Keratinocyte (primary cell): ENCODE measurements around the gene OGG1. TPM values are rescaled to one million over a fixed set of nuclear protein-coding genes. Genes with fewer than 3 reads are reported as not detected.

Source experiments
- DNase-seq: peaks from one replicate; pipeline ENCODE4 v3.0.0-alpha.2; 2011; ENCODE audit warnings: low read depth, missing footprints, low spot score
- FAIRE-seq: peaks from 2 replicates; lab custom pipeline; 2011; peaks lifted over from hg19 to GRCh38; lab: Jason Lieb, UNC
- H2AFZ ChIP-seq: 2 replicates; pipeline ENCODE4 v1.6.0; 2012; ENCODE audit warnings: low read length, control low read depth, inconsistent platforms; ENCODE audit not compliant: control insufficient read depth
- H3K27ac ChIP-seq: 2 replicates; pipeline ENCODE4 v1.5.1; 2011; ENCODE audit warnings: low read length; ENCODE audit not compliant: control insufficient read depth, insufficient read depth
- H3K27me3 ChIP-seq: 3 replicates; pipeline ENCODE4 v1.6.0; 2011; ENCODE audit warnings: low read length; ENCODE audit not compliant: control insufficient read depth, insufficient read depth; ENCODE audit errors: extremely low read depth
- H3K36me3 ChIP-seq, 2 experiments: 2 replicates in 1 of 2; 3 replicates in 1 of 2; pipeline ENCODE4 v1.5.1; 2011; ENCODE audit warnings: low read length in 2 of 2, mild to moderate bottlenecking in 1 of 2; ENCODE audit not compliant: control insufficient read depth in 2 of 2, insufficient read depth in 2 of 2; ENCODE audit errors: extremely low read depth in 1 of 2
- H3K4me1 ChIP-seq: 3 replicates; pipeline ENCODE4 v1.5.1; 2011; ENCODE audit warnings: low read length; ENCODE audit not compliant: control insufficient read depth, insufficient read depth; ENCODE audit errors: extremely low read depth
- H3K4me2 ChIP-seq: 3 replicates; pipeline ENCODE4 v1.6.0; 2011; ENCODE audit warnings: low read depth, low read length; ENCODE audit not compliant: control insufficient read depth, insufficient read depth; ENCODE audit errors: extremely low read depth
- H3K4me3 ChIP-seq, 3 experiments: fragments of 200-600 bp in 1 of 3; sonication (generic) in 1 of 3; 2 replicates in 2 of 3; 3 replicates in 1 of 3; pipeline ENCODE4 v1.5.1; 2011 to 2016; ENCODE audit warnings: low read length in 3 of 3, mild to moderate bottlenecking in 3 of 3, control low read depth in 2 of 3, inconsistent platforms in 1 of 3, low read depth in 1 of 3, mixed read lengths in 1 of 3, mixed run types in 1 of 3, moderate library complexity in 1 of 3; ENCODE audit not compliant: control insufficient read depth in 2 of 3, insufficient read depth in 2 of 3; ENCODE audit errors: extremely low read depth in 1 of 3
- H3K79me2 ChIP-seq: 2 replicates; pipeline ENCODE4 v1.6.0; 2012; ENCODE audit warnings: low read length; ENCODE audit not compliant: control insufficient read depth, insufficient read depth
- H3K9ac ChIP-seq: 3 replicates; pipeline ENCODE4 v1.6.0; 2011; ENCODE audit warnings: low read length; ENCODE audit not compliant: control insufficient read depth, insufficient read depth; ENCODE audit errors: extremely low read depth
- H3K9me1 ChIP-seq: 3 replicates; pipeline ENCODE4 v1.6.0; 2011; ENCODE audit warnings: low read length; ENCODE audit not compliant: control insufficient read depth, insufficient read depth; ENCODE audit errors: extremely low read depth
- H3K9me3 ChIP-seq: 2 replicates; pipeline ENCODE4 v1.5.1; 2012; ENCODE audit warnings: low read depth, low read length; ENCODE audit not compliant: control insufficient read depth
- H4K20me1 ChIP-seq: 3 replicates; pipeline ENCODE4 v1.6.0; 2011; ENCODE audit warnings: low read length; ENCODE audit not compliant: control insufficient read depth, insufficient read depth; ENCODE audit errors: extremely low read depth
- EZH2 ChIP-seq: IDR thresholded peaks from one replicate; pipeline ENCODE4 v1.6.1; 2012; ENCODE audit warnings: inconsistent platforms, mild to moderate bottlenecking, low read length, moderate library complexity
- dilution Hi-C: fragments of 300-500 bp; cut with MboI; formaldehyde crosslinking; loops from one replicate; pipeline ENCODE4 v1.7.0; 2020; ENCODE audit warnings: low sequenced_read_pairs; ENCODE audit not compliant: extremely low pct_ligation_motif_present
- polyA plus RNA-seq, 5 experiments: library from polyadenylated mRNA; depleted of rRNA in 3 of 5; stranded (reverse) in 3 of 5; stranded (forward) in 1 of 5; unstranded in 1 of 5; fragments of >200 nt; gene quantifications; 1 replicate in 1 of 5; 2 replicates in 3 of 5; 3 replicates in 1 of 5; pipeline versions ENCODE4 v1.2.1 to v1.2.3, GENCODE V29; 2011 to 2012; ENCODE audit warnings: missing spikeins in 2 of 5, low read depth in 1 of 5, low replicate concordance in 1 of 5
- TF ChIP-seq, protein P1 (sequence below), 3 experiments: IDR thresholded peaks in 1 of 3; conservative IDR thresholded peaks in 1 of 3; optimal IDR thresholded peaks in 1 of 3; 2 replicates in 2 of 3; 3 replicates in 1 of 3; pipeline versions ENCODE3 to v1.5.1; 2011; ENCODE audit warnings: low read length in 3 of 3, mild to moderate bottlenecking in 3 of 3, moderate library complexity in 2 of 3, control low read depth in 1 of 3, inconsistent platforms in 1 of 3; ENCODE audit not compliant: insufficient read depth in 2 of 3; ENCODE audit errors: extremely low read depth in 1 of 3

OGG1 gene
- polyA plus RNA-seq, 1 donor (not counting 4 experiments of a cell fraction or from before 2014, with no cell fraction given): 17.5 TPM

DNA sequence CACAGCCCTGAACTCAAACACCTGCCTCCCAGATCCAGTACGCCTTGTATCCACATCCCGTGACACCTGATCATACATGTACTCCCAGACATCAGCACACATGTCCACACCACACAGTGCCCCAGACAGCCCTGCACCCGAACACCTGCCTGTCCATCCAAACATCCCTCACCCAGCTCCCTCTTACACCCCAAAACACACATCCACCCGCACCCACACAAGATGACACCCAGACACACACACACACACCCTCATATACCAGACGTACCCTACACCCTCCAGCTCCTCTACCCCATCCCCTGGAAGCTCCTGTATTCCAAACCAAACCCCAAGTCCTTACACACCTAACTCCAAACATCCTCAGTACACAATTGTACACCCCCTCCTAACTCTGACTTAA, 19.3 kb downstream of the OGG1 start:
- no peak overlapping the region for H2AFZ ChIP-seq
- dilution Hi-C loops: no loop called here
- no peak for DNase-seq
- H4K20me1 ChIP-seq: no peaks in the 10 kb centered on the region
- peaks cover 5% of the 10 kb centered on the region for H3K27me3 ChIP-seq
- H3K4me1 ChIP-seq: peaks cover 5% of the 10 kb centered on the region
- no peaks in the 10 kb centered on the region for H3K79me2 ChIP-seq
- TF ChIP-seq EZH2: no peak
- TF ChIP-seq, protein P1, sequence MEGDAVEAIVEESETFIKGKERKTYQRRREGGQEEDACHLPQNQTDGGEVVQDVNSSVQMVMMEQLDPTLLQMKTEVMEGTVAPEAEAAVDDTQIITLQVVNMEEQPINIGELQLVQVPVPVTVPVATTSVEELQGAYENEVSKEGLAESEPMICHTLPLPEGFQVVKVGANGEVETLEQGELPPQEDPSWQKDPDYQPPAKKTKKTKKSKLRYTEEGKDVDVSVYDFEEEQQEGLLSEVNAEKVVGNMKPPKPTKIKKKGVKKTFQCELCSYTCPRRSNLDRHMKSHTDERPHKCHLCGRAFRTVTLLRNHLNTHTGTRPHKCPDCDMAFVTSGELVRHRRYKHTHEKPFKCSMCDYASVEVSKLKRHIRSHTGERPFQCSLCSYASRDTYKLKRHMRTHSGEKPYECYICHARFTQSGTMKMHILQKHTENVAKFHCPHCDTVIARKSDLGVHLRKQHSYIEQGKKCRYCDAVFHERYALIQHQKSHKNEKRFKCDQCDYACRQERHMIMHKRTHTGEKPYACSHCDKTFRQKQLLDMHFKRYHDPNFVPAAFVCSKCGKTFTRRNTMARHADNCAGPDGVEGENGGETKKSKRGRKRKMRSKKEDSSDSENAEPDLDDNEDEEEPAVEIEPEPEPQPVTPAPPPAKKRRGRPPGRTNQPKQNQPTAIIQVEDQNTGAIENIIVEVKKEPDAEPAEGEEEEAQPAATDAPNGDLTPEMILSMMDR (optimal IDR thresholded peaks at IDR 0.05 in 1 of 3, IDR thresholded peaks at IDR 0.05 in 1 of 3, conservative IDR thresholded peaks at IDR 0.05 in 1 of 3; ENCODE audit: extremely low read depth in 1 of 3, insufficient read depth in 2 of 3, low read length in 3 of 3): no peak
- no peaks in the 10 kb centered on the region for H3K9me3 ChIP-seq
- H3K4me3 ChIP-seq: peak overlapping the region; percentile 33 to 63 (median 36)
- no peaks in the 10 kb centered on the region for H3K9me1 ChIP-seq
- H3K27ac ChIP-seq: no peak overlapping the region
- H3K9ac ChIP-seq: peak overlapping the region; percentile 29
- peak overlapping the region; percentile 79 for H3K4me2 ChIP-seq
- H3K36me3 ChIP-seq: no peaks in the 10 kb centered on the region
- no peak for FAIRE-seq

DNA sequence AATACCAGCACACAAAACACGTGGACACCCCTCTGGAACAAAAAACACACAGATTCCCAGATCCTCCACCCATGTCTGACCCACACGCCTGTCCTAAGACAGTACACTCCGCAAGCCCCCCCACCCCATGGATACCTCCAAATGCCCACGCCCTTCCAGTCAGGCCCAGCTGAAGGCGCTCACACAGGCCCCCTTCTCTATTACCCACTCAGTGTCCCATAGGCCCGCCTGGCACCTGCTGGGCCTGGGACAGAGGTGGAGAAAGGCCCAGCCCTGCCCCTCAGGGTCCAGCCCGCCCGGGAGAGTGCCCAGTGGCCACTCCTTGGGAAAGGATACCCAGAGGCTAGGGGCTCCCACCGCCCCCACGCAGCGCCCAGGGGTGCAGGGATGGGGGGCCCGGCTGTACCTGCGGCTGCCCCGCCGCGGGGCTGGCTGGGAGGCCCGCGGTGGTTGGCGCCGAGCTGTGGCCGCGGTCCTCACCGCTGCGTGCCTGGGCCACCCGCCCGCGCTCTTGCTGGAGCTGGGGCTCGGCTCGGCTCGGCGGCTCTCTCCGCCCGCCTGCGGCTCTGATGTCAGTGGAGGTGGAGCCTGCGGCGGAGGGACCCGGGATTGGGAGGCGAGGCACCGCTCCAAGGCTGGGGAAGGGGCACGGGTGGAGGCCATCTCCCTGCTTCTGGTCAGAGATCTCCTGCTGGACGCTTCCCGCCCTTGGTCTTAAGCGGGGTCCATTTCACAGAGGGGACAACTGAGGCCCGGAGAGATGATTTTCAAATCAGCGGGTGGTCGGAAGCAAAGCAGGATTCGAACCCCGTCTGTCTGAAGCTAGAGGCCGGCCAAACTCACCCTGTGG, 19.9 kb downstream of the OGG1 start, which contains the start of gene CAMK1:
CAMK1 (minus strand) TSS at position 522 of the 850 bp plus-strand sequence. CDS start 2,198 bp downstream, outside the sequence.
- DNase-seq (no peak), FAIRE-seq (no peak)
- no peak within 1 kb of the TSS for H3K27ac ChIP-seq
- H3K4me1 ChIP-seq: peaks cover 5% of the 10 kb centered on the region
- H3K9me1 ChIP-seq: no peaks in the 10 kb centered on the region
- dilution Hi-C loops: no loop called here
- peak within 1 kb of the TSS; percentile 33 to 63 (median 36) for H3K4me3 ChIP-seq
- TF ChIP-seq EZH2: no peak
- TF ChIP-seq, protein P1 (optimal IDR thresholded peaks at IDR 0.05 in 1 of 3, IDR thresholded peaks at IDR 0.05 in 1 of 3, conservative IDR thresholded peaks at IDR 0.05 in 1 of 3; ENCODE audit: extremely low read depth in 1 of 3, insufficient read depth in 2 of 3, low read length in 3 of 3): no peak
- no peaks in the 10 kb centered on the region for H3K9me3 ChIP-seq
- peak within 1 kb of the TSS; percentile 79 for H3K4me2 ChIP-seq
- peaks cover 5% of the 10 kb centered on the region for H3K27me3 ChIP-seq
- H3K79me2 ChIP-seq: no peaks in the 10 kb centered on the region
- H3K9ac ChIP-seq: peak within 1 kb of the TSS; percentile 52
- H3K36me3 ChIP-seq: no peaks in the 10 kb centered on the region
- no peaks in the 10 kb centered on the region for H4K20me1 ChIP-seq
- peak within 1 kb of the TSS; percentile 83 for H2AFZ ChIP-seq
